Measurements from ENCODE around the gene ASB11. TPM values are rescaled to one million over a fixed set of nuclear protein-coding genes. Genes with fewer than 3 reads are reported as not detected.

Gene ASB11
- total RNA-seq, 1 donor from 2014 or later = not detected

- DNase-seq (ENCODE audit: low spot score) = no peak
- no peaks in the 10 kb centered on the region for H3K36me3 Mint-ChIP-seq (ENCODE audit: low read depth, unreplicated experiment)
- H3K4me3 Mint-ChIP-seq (ENCODE audit: unreplicated experiment) = no peak overlapping the region
- no peaks in the 10 kb centered on the region for H3K9me3 Mint-ChIP-seq (ENCODE audit: unreplicated experiment)
- no peak for TF ChIP-seq CTCF (IDR thresholded peaks at IDR 0.05; ENCODE audit: unreplicated experiment)
- no peaks in the 10 kb centered on the region for H3K27me3 Mint-ChIP-seq (ENCODE audit: unreplicated experiment)
- no peak overlapping the region for H3K27ac Mint-ChIP-seq (ENCODE audit: unreplicated experiment)
- H3K4me1 Mint-ChIP-seq (ENCODE audit: unreplicated experiment) = no peaks in the 10 kb centered on the region
Measured at GRCh38 chrX:15241301-15241700, 74.1 kb downstream of the ASB11 start.

DNA sequence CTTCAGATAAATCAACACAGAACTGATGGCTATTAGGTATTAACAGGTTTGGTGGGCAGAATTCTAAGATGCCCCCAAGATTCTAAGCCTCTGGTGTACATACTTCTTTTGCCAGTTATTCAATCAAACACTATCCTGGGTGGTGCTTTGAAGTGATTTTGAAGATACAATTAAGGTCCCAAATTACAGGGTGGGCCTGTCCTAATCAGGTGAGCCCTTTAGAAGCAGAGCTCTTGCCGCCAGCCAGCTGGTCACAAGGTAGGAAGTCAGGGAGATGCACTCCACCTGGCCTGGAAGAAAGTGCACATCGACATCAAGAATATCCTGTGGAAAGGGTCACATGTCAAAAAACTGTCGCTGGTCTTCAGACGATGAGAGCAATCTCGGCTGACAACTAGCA lies 75.0 kb downstream of the ASB11 start:
- Mint-ChIP-seq H3K9me3 (ENCODE audit: unreplicated experiment) (no peaks in the 10 kb centered on the region), H3K36me3 (ENCODE audit: low read depth, unreplicated experiment) (no peaks in the 10 kb centered on the region), H3K4me1 (ENCODE audit: unreplicated experiment) (no peaks in the 10 kb centered on the region), H3K27ac (ENCODE audit: unreplicated experiment) (no peak overlapping the region), H3K27me3 (ENCODE audit: unreplicated experiment) (no peaks in the 10 kb centered on the region), H3K4me3 (ENCODE audit: unreplicated experiment) (no peak overlapping the region)
- no peak for DNase-seq (ENCODE audit: low spot score)
- no peak for TF ChIP-seq CTCF (IDR thresholded peaks at IDR 0.05; ENCODE audit: unreplicated experiment)

DNA sequence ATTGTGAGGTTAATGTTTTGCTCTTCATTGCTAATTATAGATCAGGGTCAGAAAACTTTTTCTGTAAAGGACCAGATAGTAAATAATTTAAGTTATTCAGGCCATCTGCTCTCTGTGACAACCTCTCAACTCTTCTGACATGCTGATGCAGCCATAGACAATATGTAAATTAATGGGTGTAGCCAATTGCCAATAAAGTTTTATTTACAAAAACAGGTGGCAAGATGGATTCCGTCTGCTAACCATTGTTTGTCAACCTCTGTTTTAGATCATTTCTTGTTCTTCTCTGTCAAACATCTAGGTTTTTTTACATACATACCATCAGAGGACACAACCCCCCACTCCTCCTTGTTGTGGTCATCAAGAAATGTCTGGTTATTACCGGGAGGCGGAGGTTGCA lies 79.3 kb downstream of the ASB11 start:
- no peak for DNase-seq (ENCODE audit: low spot score)
- H3K27ac Mint-ChIP-seq (ENCODE audit: unreplicated experiment) = no peak overlapping the region
- H3K27me3 Mint-ChIP-seq (ENCODE audit: unreplicated experiment) = no peaks in the 10 kb centered on the region
- H3K4me3 Mint-ChIP-seq (ENCODE audit: unreplicated experiment) = no peak overlapping the region
- H3K4me1 Mint-ChIP-seq (ENCODE audit: unreplicated experiment) = no peaks in the 10 kb centered on the region
- H3K9me3 Mint-ChIP-seq (ENCODE audit: unreplicated experiment) = no peaks in the 10 kb centered on the region
- no peaks in the 10 kb centered on the region for H3K36me3 Mint-ChIP-seq (ENCODE audit: low read depth, unreplicated experiment)
- no peak for TF ChIP-seq CTCF (IDR thresholded peaks at IDR 0.05; ENCODE audit: unreplicated experiment)

DNA sequence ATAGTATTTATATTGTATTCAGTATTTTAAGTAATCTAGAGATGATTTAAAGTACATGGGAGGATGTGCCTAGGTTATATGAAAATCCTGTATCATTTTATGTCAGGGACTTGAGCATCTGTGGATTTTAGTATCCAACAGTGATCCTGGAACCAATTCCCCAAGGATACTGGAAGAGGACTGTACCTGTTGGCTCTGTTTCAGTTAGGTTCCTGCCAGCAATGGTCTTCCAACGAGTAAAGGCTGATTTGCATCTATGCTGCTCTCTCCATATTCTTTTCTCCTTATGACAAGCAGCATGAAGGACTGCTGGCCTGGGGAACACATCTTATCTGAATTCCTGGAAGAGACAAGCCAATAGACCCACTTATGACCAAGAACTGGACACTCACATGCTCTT lies 80.4 kb downstream of the ASB11 start:
- Mint-ChIP-seq H3K36me3 (ENCODE audit: low read depth, unreplicated experiment) (no peaks in the 10 kb centered on the region), H3K4me1 (ENCODE audit: unreplicated experiment) (no peaks in the 10 kb centered on the region), H3K27me3 (ENCODE audit: unreplicated experiment) (no peaks in the 10 kb centered on the region), H3K9me3 (ENCODE audit: unreplicated experiment) (no peaks in the 10 kb centered on the region), H3K27ac (ENCODE audit: unreplicated experiment) (no peak overlapping the region), H3K4me3 (ENCODE audit: unreplicated experiment) (no peak overlapping the region)
- no peak for DNase-seq (ENCODE audit: low spot score)
- no peak for TF ChIP-seq CTCF (IDR thresholded peaks at IDR 0.05; ENCODE audit: unreplicated experiment)

DNA sequence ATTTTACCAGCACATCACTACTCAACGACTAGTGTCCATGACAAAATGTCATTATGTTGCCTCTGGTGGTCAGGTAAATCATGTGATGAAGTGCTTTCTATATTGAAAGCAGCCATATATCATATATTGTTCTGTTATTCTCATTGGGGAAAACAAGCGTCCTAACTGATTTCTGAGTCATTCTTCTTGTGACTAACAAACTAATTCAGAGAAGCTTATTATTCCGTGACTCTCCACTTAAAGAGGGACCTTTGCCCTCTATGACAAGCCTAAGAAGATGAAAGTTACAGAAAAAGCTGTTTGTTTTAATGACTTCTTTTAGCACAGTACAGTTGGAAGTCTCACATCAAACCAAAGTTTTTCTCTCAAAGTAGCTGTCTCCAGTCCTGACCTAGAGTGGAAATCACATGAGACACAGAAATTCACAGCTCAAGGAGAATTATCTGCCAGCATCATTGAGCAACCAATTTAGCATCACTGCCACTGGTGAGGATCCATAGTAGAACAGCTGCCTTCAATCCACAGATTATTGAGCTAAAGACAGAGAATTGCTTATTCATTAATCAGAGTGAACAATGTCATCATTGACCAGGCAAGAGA lies 81.9 kb downstream of the ASB11 start:
- Mint-ChIP-seq H3K36me3 (ENCODE audit: low read depth, unreplicated experiment) (no peaks in the 10 kb centered on the region), H3K4me3 (ENCODE audit: unreplicated experiment) (no peak overlapping the region), H3K27me3 (ENCODE audit: unreplicated experiment) (no peaks in the 10 kb centered on the region), H3K27ac (ENCODE audit: unreplicated experiment) (no peak overlapping the region), H3K4me1 (ENCODE audit: unreplicated experiment) (no peaks in the 10 kb centered on the region), H3K9me3 (ENCODE audit: unreplicated experiment) (no peaks in the 10 kb centered on the region)
- no peak for DNase-seq (ENCODE audit: low spot score)
- TF ChIP-seq CTCF (IDR thresholded peaks at IDR 0.05; ENCODE audit: unreplicated experiment) = no peak

Other genes with a start within 250 kb of the ASB11 start
- 2.8 TPM for gene ASB9, start 45.6 kb downstream of the ASB11 start, total RNA-seq (ENCODE audit: unreplicated experiment)
- 12.8 TPM for gene PIGA, start 19.9 kb upstream of the ASB11 start, total RNA-seq (ENCODE audit: unreplicated experiment)
- gene VEGFD, start 68.8 kb upstream of the ASB11 start, total RNA-seq (ENCODE audit: unreplicated experiment) = 0.56 TPM
- gene PIR, start 177.7 kb upstream of the ASB11 start, total RNA-seq (ENCODE audit: unreplicated experiment) = 47.3 TPM
- 0.74 TPM for gene BMX, start 185.2 kb upstream of the ASB11 start, total RNA-seq (ENCODE audit: unreplicated experiment)